Skeletal muscle tissue (tissue), 2 donors: ENCODE data around the gene NELFA. TPM values are rescaled to one million over a fixed set of nuclear protein-coding genes. Genes with fewer than 3 reads are reported as not detected.
A peak's percentile ranks its signal among the peaks of the same experiment; 100 is the strongest.

Experiments
- small RNA-seq: library from RNA; depleted of rRNA; stranded (forward); fragments of <200 nt; gene quantifications from one replicate; pipeline ENCODE3, GENCODE V24; 2014
- total RNA-seq: library from RNA; depleted of rRNA; stranded (reverse); fragments of >200 nt; gene quantifications from one replicate; pipeline ENCODE4 v1.2.3, GENCODE V29; 2014

NELFA gene
- total RNA-seq, 1 donor from 2014 or later: 15.1 TPM

Small RNAs within 50 kb of the gene (small RNA-seq; reads per million reads assigned to genes)
- gene SCARNA22: 52.9 reads per million, percentile 95 among the genes with 10 or more reads in this experiment

Other genes with a start within 250 kb of the NELFA start
- gene FGFR3, start 215.7 kb downstream of the NELFA start, total RNA-seq: 0.52 TPM
- 32.4 TPM for gene LETM1, start 152.8 kb downstream of the NELFA start, total RNA-seq
- 41.8 TPM for gene NSD2, start 137.6 kb downstream of the NELFA start, total RNA-seq
- 1.0 TPM for gene NAT8L, start 50.4 kb upstream of the NELFA start, total RNA-seq
- gene HAUS3, start 233.1 kb upstream of the NELFA start, total RNA-seq: 6.8 TPM
- 4.2 TPM for gene POLN, start 233.1 kb upstream of the NELFA start, total RNA-seq